BLaER1 treated with 17β-estradiol and CSF1 and Interleukin-3, amounts not matched to agents 10 nM and 100 nM (cell line): ENCODE results near the gene CELSR1.
"Not testable (repeated sequence)": the region's sequence is repeated elsewhere in the genome, so short reads cannot be mapped to it uniquely, and the experiment has no call there.

Experiments
- H3K27ac ChIP-seq, 11 experiments: shearing (Covaris generic); formaldehyde crosslinking; 2 replicates each; pipeline ENCODE4 v1.8.1; 2022
- H3K27me3 ChIP-seq, 11 experiments: shearing (Covaris generic); formaldehyde crosslinking; 2 replicates each; pipeline ENCODE4 v1.8.1; 2022
- H3K36me3 ChIP-seq, 11 experiments: shearing (Covaris generic); formaldehyde crosslinking; 2 replicates each; pipeline ENCODE4 v1.8.1; 2022
- H3K4me1 ChIP-seq, 10 experiments: shearing (Covaris generic); formaldehyde crosslinking; 2 replicates each; pipeline ENCODE4 v1.8.1; 2022
- H3K4me2 ChIP-seq, 11 experiments: shearing (Covaris generic); formaldehyde crosslinking; 2 replicates each; pipeline ENCODE4 v1.8.1; 2022
- H3K4me3 ChIP-seq, 10 experiments: shearing (Covaris generic); formaldehyde crosslinking; 2 replicates each; pipeline ENCODE4 v1.8.1; 2022
- H3K9ac ChIP-seq, 11 experiments: shearing (Covaris generic); formaldehyde crosslinking; 2 replicates each; pipeline ENCODE4 v1.8.1; 2022
- H3K9me3 ChIP-seq, 11 experiments: shearing (Covaris generic); formaldehyde crosslinking; replicated peaks in 1 of 11; 2 replicates each; pipeline ENCODE4 v1.8.1; 2022
- H4K20me1 ChIP-seq, 11 experiments: shearing (Covaris generic); formaldehyde crosslinking; 2 replicates each; pipeline ENCODE4 v1.8.1; 2022
- Cebpa-rat ChIP-seq, 11 experiments: shearing (Covaris generic); IDR thresholded peaks; 2 replicates each; pipeline ENCODE4 v1.8.1; 2022

CELSR1 gene

GRCh38 chr22:46397951-46398350 is 139.5 kb downstream of the CELSR1 start:
- no peak overlapping the region for H3K27ac ChIP-seq
- no peaks in the 10 kb centered on the region for H3K9me3 ChIP-seq
- no peak overlapping the region for H3K4me2 ChIP-seq
- H3K4me1 ChIP-seq: peaks cover 0 to 26% (median 11%) of the 10 kb centered on the region in 10 experiments; a peak in 15 of 20 replicates
- H3K27me3 ChIP-seq: no peaks in the 10 kb centered on the region
- H3K4me3 ChIP-seq: no peak overlapping the region
- no peak overlapping the region for H3K9ac ChIP-seq
- no peak for TF ChIP-seq Cebpa-rat (IDR thresholded peaks at IDR 0.05)
- H4K20me1 ChIP-seq: peaks cover 0 to 4% (median 0%) of the 10 kb centered on the region in 11 experiments; a peak in 1 of 22 replicates
- peaks cover 0 to 4% (median 0%) of the 10 kb centered on the region in 11 experiments; a peak in 1 of 22 replicates for H3K36me3 ChIP-seq

DNA sequence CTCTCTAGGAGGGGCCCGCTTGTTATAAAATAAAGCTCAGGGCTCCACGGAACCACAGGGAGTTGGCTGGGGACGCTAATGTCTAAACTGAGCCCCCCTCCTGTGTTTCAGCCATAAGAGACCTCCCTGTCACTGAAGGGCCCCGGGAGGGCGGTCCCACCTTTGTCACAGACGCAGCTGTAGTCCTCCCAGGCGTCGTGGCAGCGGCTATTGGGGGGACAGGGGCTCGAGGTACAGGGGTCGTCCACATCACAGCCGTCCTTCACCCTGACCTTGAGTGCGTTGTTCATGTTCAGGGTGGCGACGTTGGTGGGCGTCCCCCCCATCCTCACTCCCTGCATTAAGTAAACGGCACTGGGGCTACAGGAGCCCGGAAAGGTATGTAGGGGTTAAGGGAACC is 139.9 kb downstream of the CELSR1 start:
- H3K9ac ChIP-seq: no peak overlapping the region
- H3K4me1 ChIP-seq: peaks cover 0 to 26% (median 11%) of the 10 kb centered on the region in 10 experiments; a peak in 15 of 20 replicates
- H3K36me3 ChIP-seq: peaks cover 0 to 4% (median 0%) of the 10 kb centered on the region in 11 experiments; a peak in 1 of 22 replicates
- no peak overlapping the region for H3K27ac ChIP-seq
- no peaks in the 10 kb centered on the region for H3K9me3 ChIP-seq
- H3K4me2 ChIP-seq: no peak overlapping the region
- no peak for TF ChIP-seq Cebpa-rat (IDR thresholded peaks at IDR 0.05)
- H3K27me3 ChIP-seq: no peaks in the 10 kb centered on the region
- peaks cover 0 to 4% (median 0%) of the 10 kb centered on the region in 11 experiments; a peak in 1 of 22 replicates for H4K20me1 ChIP-seq
- H3K4me3 ChIP-seq: no peak overlapping the region

- H3K4me3 ChIP-seq, H3K9ac ChIP-seq, H3K4me2 ChIP-seq, H3K27me3 ChIP-seq, H3K9me3 ChIP-seq, H3K36me3 ChIP-seq, H3K27ac ChIP-seq, H4K20me1 ChIP-seq: not testable (repeated sequence)
- peaks cover 0 to 25% (median 11%) of the 10 kb centered on the region in 10 experiments; a peak in 15 of 20 replicates for H3K4me1 ChIP-seq
These were observed 140.4 kb downstream of the CELSR1 start for GRCh38 chr22:46397049-46397448.

DNA sequence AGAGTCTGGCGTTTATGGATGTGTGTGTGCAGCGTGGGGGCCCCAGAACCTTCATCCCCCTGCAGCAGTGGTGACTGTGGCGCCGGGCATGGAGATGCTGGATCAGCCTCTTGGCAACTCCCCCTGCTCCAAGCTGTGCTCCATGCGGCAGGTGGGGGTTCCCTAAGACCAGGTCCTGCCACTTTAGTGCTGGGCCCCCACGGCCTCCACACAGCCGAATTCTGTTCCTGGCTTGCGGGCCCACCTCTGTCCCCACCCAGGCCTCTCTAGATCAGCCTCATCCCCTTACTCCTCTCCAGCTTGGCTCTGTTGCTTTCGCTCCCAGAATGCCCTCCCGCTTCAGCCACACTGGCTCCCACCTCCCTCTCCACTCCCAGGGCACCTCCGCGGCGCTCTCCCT is 142.3 kb downstream of the CELSR1 start:
- Histone ChIP-seq H3K4me3 (no peak overlapping the region), H3K4me1 (peaks cover 0 to 16% (median 10%) of the 10 kb centered on the region in 10 experiments; a peak in 15 of 20 replicates), H3K27me3 (no peaks in the 10 kb centered on the region), H3K9ac (no peak overlapping the region), H3K9me3 (no peaks in the 10 kb centered on the region), H3K36me3 (peaks cover 0 to 4% (median 0%) of the 10 kb centered on the region in 11 experiments; a peak in 1 of 22 replicates), H4K20me1 (peaks cover 0 to 4% (median 0%) of the 10 kb centered on the region in 11 experiments; a peak in 3 of 22 replicates), H3K27ac (no peak overlapping the region), H3K4me2 (no peak overlapping the region)
- no peak for TF ChIP-seq Cebpa-rat (IDR thresholded peaks at IDR 0.05)

GRCh38 chr22:46394622-46395021 is 142.8 kb downstream of the CELSR1 start:
- H3K27me3 ChIP-seq: no peaks in the 10 kb centered on the region
- H3K4me1 ChIP-seq: peaks cover 0 to 15% (median 10%) of the 10 kb centered on the region in 10 experiments; a peak in 15 of 20 replicates
- no peak overlapping the region for H3K4me2 ChIP-seq
- no peak overlapping the region for H3K9ac ChIP-seq
- peaks cover 0 to 4% (median 0%) of the 10 kb centered on the region in 11 experiments; a peak in 1 of 22 replicates for H3K36me3 ChIP-seq
- no peak overlapping the region for H3K4me3 ChIP-seq
- no peak overlapping the region for H3K27ac ChIP-seq
- no peaks in the 10 kb centered on the region for H3K9me3 ChIP-seq
- peaks cover 0 to 4% (median 0%) of the 10 kb centered on the region in 11 experiments; a peak in 3 of 22 replicates for H4K20me1 ChIP-seq
- TF ChIP-seq Cebpa-rat (IDR thresholded peaks at IDR 0.05): no peak

- Histone ChIP-seq H3K4me2 (no peak overlapping the region), H3K4me3 (no peak overlapping the region), H3K36me3 (peaks cover 0 to 4% (median 0%) of the 10 kb centered on the region in 11 experiments; a peak in 1 of 22 replicates), H3K4me1 (peaks cover 0 to 8% (median 3%) of the 10 kb centered on the region in 10 experiments; a peak in 13 of 20 replicates), H3K9ac (no peak overlapping the region), H3K27ac (no peak overlapping the region), H3K9me3 (no peaks in the 10 kb centered on the region), H4K20me1 (peaks cover 0 to 4% (median 0%) of the 10 kb centered on the region in 11 experiments; a peak in 4 of 22 replicates), H3K27me3 (no peaks in the 10 kb centered on the region)
- no peak for TF ChIP-seq Cebpa-rat (IDR thresholded peaks at IDR 0.05)
These were observed 143.5 kb downstream of the CELSR1 start for GRCh38 chr22:46393873-46394272.

GRCh38 chr22:46392137-46392844 is 145.1 kb downstream of the CELSR1 start:
- Histone ChIP-seq H3K9ac (no peak overlapping the region), H3K36me3 (peaks cover 0 to 4% (median 0%) of the 10 kb centered on the region in 11 experiments; a peak in 1 of 22 replicates), H3K4me1 (peaks cover 0 to 3% (median 0%) of the 10 kb centered on the region in 10 experiments; a peak in 1 of 20 replicates), H3K4me2 (no peak overlapping the region), H3K27ac (no peak overlapping the region), H4K20me1 (peaks cover 0 to 4% (median 0%) of the 10 kb centered on the region in 11 experiments; a peak in 3 of 22 replicates), H3K27me3 (no peaks in the 10 kb centered on the region), H3K9me3 (no peaks in the 10 kb centered on the region), H3K4me3 (no peak overlapping the region)
- no peak for TF ChIP-seq Cebpa-rat (IDR thresholded peaks at IDR 0.05)

GRCh38 chr22:46391486-46392136 is 145.8 kb downstream of the CELSR1 start:
- no peak overlapping the region for H3K27ac ChIP-seq
- H3K27me3 ChIP-seq: no peaks in the 10 kb centered on the region
- H4K20me1 ChIP-seq: peaks cover 0 to 2% (median 0%) of the 10 kb centered on the region in 11 experiments; a peak in 3 of 22 replicates
- TF ChIP-seq Cebpa-rat (IDR thresholded peaks at IDR 0.05): no peak
- no peaks in the 10 kb centered on the region for H3K9me3 ChIP-seq
- no peak overlapping the region for H3K4me3 ChIP-seq
- peaks cover 0 to 4% (median 0%) of the 10 kb centered on the region in 11 experiments; a peak in 1 of 22 replicates for H3K36me3 ChIP-seq
- no peak overlapping the region for H3K4me2 ChIP-seq
- no peak overlapping the region for H3K9ac ChIP-seq
- peaks cover 0 to 3% (median 0%) of the 10 kb centered on the region in 10 experiments; a peak in 1 of 20 replicates for H3K4me1 ChIP-seq
